ENCODE results near the gene TOX3. TPM values are rescaled to one million over a fixed set of nuclear protein-coding genes. Genes with fewer than 3 reads are reported as not detected.

TOX3 gene
- total RNA-seq, 1 experiment from 2014 or later = 20.2 TPM

DNA sequence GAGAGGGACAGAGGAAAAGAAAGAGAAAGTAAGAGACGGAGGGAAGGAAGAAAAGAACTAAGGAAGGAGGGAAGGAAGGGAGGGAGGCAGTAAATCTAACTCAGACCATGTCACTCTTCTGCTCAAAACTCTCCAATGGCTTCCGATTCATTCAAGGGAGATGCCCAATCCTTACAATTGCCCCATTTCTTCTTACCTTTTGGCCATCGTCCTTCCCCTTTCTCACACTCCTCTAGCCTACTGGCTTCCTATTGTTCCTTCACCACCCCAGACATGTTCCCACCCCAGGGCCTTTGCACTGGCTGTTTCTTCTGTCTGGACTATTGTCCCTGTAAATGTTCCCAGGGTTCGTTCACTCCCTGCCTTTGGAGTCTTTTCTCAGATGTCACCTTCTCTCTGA lies 72.3 kb downstream of the TOX3 start:
- Histone ChIP-seq H3K23me2 (ENCODE audit: insufficient read length, low read depth, low read length, poor library complexity, severe bottlenecking) (no peaks in the 10 kb centered on the region), H2BK20ac (ENCODE audit: low read depth, low read length, poor library complexity, severe bottlenecking) (no peak overlapping the region), H3K9me3 (ENCODE audit: control insufficient read depth, low read depth, low read length) (no peaks in the 10 kb centered on the region), H2BK15ac (ENCODE audit: low read depth, low read length) (no peak overlapping the region), H2BK120ac (ENCODE audit: low read depth, low read length, poor library complexity, severe bottlenecking) (no peak overlapping the region), H3K4me1 (ENCODE audit: insufficient read depth, low read length) (peaks cover 4% of the 10 kb centered on the region; the same call in 1 of the 2 replicates), H3K56ac (ENCODE audit: insufficient read length, low read depth, low read length) (no peak overlapping the region), H2AFZ (ENCODE audit: low read length) (no peak overlapping the region), H2BK5ac (ENCODE audit: insufficient read length, low read length) (no peak overlapping the region), H3K27ac (ENCODE audit: insufficient read length, low read depth, low read length) (no peak overlapping the region), H3K27me3 (ENCODE audit: insufficient read depth, low read length) (no peaks in the 10 kb centered on the region), H3T11ph (ENCODE audit: low read length) (no peak overlapping the region), H3K4ac (ENCODE audit: low read depth, low read length) (no peak overlapping the region), H2BK12ac (ENCODE audit: insufficient read length, low read depth, low read length) (no peak overlapping the region), H3K79me2 (ENCODE audit: insufficient read depth, low read length) (0 out of 2 replicates have a peak, but pooled peaks cover under 1% of the 10 kb centered on the region), H2AK5ac (ENCODE audit: insufficient read length, low read length) (no peak overlapping the region), H3K18ac (ENCODE audit: insufficient read length, low read depth, low read length) (no peak overlapping the region), H4K8ac (replicated peaks; ENCODE audit: insufficient read length, low read depth, low read length) (no peak overlapping the region), H3K14ac (ENCODE audit: insufficient read depth, low read length) (no peak overlapping the region), H3K23ac (ENCODE audit: insufficient read length, low read depth, low read length) (no peak overlapping the region), H3K4me2 (ENCODE audit: insufficient read depth, insufficient read length, low read length) (no peak overlapping the region), H3K9ac (ENCODE audit: extremely low read depth, insufficient read length, low read length) (no peak overlapping the region), H4K5ac (ENCODE audit: insufficient read length, low read depth, low read length) (no peak overlapping the region), H3K79me1 (ENCODE audit: insufficient read depth, low read depth, low read length, poor library complexity, severe bottlenecking) (no peaks in the 10 kb centered on the region), H4K20me1 (ENCODE audit: control insufficient read depth, insufficient read depth, insufficient read length) (no peaks in the 10 kb centered on the region), H4K91ac (ENCODE audit: insufficient read length, low read depth, low read length) (no peak overlapping the region)
- Mint-ChIP-seq H3K9me3 (peaks cover 0 to 3% of the 10 kb centered on the region in 2 experiments; a peak in 1 of 5 replicates), H3K4me1 (peaks cover 32 to 58% of the 10 kb centered on the region in 2 experiments), H3K27me3 (ENCODE audit: low read depth) (no peaks in the 10 kb centered on the region), H3K36me3 (ENCODE audit: insufficient read depth in 1 of 3, low read depth in 3 of 3) (peaks cover 12 to 25% (median 19%) of the 10 kb centered on the region in 3 experiments; a peak in 6 of 7 replicates), H3K4me3 (no peak overlapping the region), H3K27ac (no peak overlapping the region)
- no peak for DNase-seq
- TF ChIP-seq, protein P1, sequence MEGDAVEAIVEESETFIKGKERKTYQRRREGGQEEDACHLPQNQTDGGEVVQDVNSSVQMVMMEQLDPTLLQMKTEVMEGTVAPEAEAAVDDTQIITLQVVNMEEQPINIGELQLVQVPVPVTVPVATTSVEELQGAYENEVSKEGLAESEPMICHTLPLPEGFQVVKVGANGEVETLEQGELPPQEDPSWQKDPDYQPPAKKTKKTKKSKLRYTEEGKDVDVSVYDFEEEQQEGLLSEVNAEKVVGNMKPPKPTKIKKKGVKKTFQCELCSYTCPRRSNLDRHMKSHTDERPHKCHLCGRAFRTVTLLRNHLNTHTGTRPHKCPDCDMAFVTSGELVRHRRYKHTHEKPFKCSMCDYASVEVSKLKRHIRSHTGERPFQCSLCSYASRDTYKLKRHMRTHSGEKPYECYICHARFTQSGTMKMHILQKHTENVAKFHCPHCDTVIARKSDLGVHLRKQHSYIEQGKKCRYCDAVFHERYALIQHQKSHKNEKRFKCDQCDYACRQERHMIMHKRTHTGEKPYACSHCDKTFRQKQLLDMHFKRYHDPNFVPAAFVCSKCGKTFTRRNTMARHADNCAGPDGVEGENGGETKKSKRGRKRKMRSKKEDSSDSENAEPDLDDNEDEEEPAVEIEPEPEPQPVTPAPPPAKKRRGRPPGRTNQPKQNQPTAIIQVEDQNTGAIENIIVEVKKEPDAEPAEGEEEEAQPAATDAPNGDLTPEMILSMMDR (conservative IDR thresholded peaks at IDR 0.05) = no peak
- WGBS (ENCODE audit: extremely low coverage, insufficient read length, low lambda C conversion rate) = no CpG with 5 or more reads among the region's 4 CpGs

Data from H9 (cell line).